Chondrocyte (in vitro differentiated cells): ENCODE measurements around the gene RNASEH1. TPM values are rescaled to one million over a fixed set of nuclear protein-coding genes. Genes with fewer than 3 reads are reported as not detected.

ENCODE experiments used
- DNase-seq: peaks from one replicate; pipeline ENCODE4 v3.0.0; 2021; ENCODE audit warnings: mixed read lengths, low spot score
- H3K27ac Mint-ChIP-seq: one replicate; pipeline ENCODE4 v1.8.0; 2021; ENCODE audit warnings: mild to moderate bottlenecking, moderate library complexity, mixed read lengths; ENCODE audit not compliant: unreplicated experiment
- H3K27me3 Mint-ChIP-seq: 2 replicates; pipeline ENCODE4 v1.8.0; 2021; ENCODE audit warnings: low read depth, mixed read lengths
- H3K36me3 Mint-ChIP-seq: 2 replicates; pipeline ENCODE4 v1.8.0; 2021; ENCODE audit warnings: low read depth, mixed read lengths
- H3K4me1 Mint-ChIP-seq: 2 replicates; pipeline ENCODE4 v1.8.0; 2021; ENCODE audit warnings: low read depth, mild to moderate bottlenecking, mixed read lengths
- H3K4me3 Mint-ChIP-seq: one replicate; pipeline ENCODE4 v1.8.0; 2021; ENCODE audit warnings: mild to moderate bottlenecking, moderate library complexity, mixed read lengths; ENCODE audit not compliant: unreplicated experiment
- H3K9me3 Mint-ChIP-seq: 2 replicates; pipeline ENCODE4 v1.8.0; 2021; ENCODE audit warnings: low read depth, mixed read lengths
- CTCF ChIP-seq: fragments of 200-600 bp; sonication (generic); IDR thresholded peaks from 2 replicates; pipeline ENCODE4 v1.5.0; 2021; ENCODE audit warnings: antibody characterized with exemption, mild to moderate bottlenecking, moderate library complexity
- total RNA-seq: library from RNA; stranded (reverse); gene quantifications from 3 replicates; pipeline ENCODE4 v1.2.1, GENCODE V29; 2021

The RNASEH1 gene
- total RNA-seq, 1 donor from 2014 or later: 28.9 TPM

GRCh38 chr2:3604207-3604877 is 46.2 kb upstream of the RNASEH1 start:
- Mint-ChIP-seq H3K27ac (no peak overlapping the region), H3K27me3 (peaks cover 10% of the 10 kb centered on the region), H3K9me3 (no peaks in the 10 kb centered on the region), H3K36me3 (no peaks in the 10 kb centered on the region), H3K4me3 (no peak overlapping the region), H3K4me1 (no peaks in the 10 kb centered on the region)
- DNase-seq: peak; percentile 87
- no peak for TF ChIP-seq CTCF

DNA sequence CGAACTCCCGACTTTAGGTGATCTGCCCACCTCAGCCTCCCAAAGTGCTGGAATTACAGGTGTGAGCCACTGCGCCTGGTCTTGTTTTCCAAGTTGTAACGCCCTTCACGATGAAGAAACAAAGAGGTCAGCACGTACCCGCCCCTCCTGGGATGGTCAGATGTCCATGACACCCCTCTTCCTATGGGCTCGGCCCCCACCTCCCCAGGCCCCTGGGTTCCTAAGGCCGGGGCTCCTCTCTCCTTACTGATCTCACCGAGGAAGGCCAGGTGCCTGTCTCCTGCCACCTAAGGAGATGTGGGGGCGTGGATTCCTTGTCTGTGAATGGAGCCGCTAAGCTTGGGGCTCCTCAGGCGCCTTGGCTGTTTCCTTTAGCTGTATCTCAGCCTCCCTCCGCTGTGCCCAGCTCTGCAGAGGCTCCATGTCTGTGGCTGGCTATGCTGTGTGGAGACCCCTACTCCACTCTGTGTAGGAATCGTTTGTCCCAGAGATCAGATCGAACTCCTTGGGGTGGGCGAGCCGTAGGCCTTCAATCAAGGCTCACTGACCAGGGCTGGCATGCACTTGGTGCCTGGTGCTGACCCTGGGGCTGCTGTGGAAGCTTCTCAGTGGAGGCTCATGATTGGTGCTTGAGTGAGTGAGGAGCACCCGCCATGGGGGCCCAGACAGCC is 45.5 kb upstream of the RNASEH1 start:
- TF ChIP-seq CTCF: no peak
- Mint-ChIP-seq H3K4me1 (no peaks in the 10 kb centered on the region), H3K9me3 (no peaks in the 10 kb centered on the region), H3K27me3 (peaks cover 10% of the 10 kb centered on the region), H3K27ac (no peak overlapping the region), H3K36me3 (no peaks in the 10 kb centered on the region), H3K4me3 (no peak overlapping the region)
- DNase-seq: peak; percentile 73

DNA sequence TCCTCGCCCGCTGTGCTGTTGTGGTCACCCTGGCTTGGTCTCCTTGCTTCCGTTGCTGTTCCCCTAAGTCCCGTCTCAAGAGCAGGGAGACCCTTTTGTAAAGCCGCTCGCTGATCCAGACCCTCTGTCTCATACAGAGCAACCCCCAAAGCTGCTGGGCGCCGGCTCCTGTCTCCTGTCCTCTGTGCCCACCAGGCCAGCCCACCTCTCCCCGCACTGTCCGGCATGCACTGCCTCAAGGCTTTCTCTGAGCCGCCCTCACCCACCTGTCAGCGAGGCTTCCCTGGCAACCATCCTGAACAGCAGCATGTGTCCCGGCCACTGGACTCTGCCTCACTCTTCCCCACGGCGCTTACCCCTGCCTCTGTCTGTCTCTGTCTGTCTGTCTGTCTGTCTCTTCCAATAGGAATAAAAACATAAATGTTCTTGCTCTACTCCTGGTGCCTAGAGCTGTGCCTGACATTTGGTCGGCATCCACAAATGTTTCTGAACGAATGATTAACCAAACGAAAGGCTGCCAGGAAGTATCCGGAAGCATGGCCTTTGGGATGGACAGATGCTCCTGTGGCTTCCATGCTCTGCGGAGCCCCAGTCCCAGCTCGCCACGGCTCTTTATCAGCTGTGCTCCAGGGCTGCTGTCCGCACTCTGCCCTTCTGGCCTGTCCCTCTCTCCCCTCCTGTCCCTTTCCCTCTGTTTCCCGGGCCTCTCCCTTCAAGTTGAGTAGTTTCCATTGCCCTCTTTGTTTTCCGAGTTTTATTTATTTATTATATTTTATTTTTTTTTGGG is 44.6 kb upstream of the RNASEH1 start:
- Mint-ChIP-seq H3K4me1 (no peaks in the 10 kb centered on the region), H3K9me3 (no peaks in the 10 kb centered on the region), H3K36me3 (no peaks in the 10 kb centered on the region), H3K4me3 (no peak overlapping the region), H3K27me3 (peaks cover 10% of the 10 kb centered on the region), H3K27ac (no peak overlapping the region)
- DNase-seq: peak; percentile 88
- TF ChIP-seq CTCF: no peak

DNA sequence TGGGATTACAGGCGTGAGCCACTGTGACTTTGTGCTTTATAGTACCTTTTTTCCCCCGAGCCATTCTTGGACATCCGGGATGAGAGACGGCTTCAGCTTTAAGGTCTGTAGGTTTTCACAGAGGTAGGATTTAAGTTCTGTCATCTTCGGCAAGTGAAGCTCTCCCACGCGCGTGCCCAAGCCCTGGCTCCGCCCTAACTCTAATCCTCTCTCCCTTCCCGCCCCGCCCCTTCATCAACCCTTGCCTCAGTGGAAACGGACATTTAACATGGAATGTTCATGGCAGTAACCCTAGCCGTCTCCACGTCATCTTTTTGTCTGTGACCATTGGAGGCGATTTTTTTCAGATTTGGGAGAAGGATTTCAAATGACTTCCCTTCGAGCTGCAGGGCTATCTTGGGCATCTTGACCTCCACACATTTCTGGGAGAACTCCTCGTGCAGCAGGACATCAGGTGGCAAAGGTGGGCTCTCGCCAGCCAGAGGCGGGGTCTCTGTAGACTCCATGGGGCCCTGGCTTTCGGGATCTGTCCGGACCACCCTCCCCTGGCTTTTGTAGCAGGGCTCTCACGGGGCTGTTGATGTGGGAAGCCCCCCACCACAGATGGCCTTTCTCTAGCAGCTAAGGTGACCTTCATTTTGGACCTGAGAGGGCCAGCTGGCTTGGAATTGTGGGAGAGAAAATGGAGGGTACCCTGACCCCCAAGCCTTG is 43.6 kb upstream of the RNASEH1 start:
- H3K27ac Mint-ChIP-seq: no peak overlapping the region
- no peak for TF ChIP-seq CTCF
- H3K27me3 Mint-ChIP-seq: peaks cover 9% of the 10 kb centered on the region
- no peak overlapping the region for H3K4me3 Mint-ChIP-seq
- peak; percentile 56 for DNase-seq
- no peaks in the 10 kb centered on the region for H3K4me1 Mint-ChIP-seq
- no peaks in the 10 kb centered on the region for H3K9me3 Mint-ChIP-seq
- H3K36me3 Mint-ChIP-seq: no peaks in the 10 kb centered on the region
